Psoas muscle (tissue), 8 donors: ENCODE measurements around the gene ANKRD30A. TPM values are rescaled to one million over a fixed set of nuclear protein-coding genes. Genes with fewer than 3 reads are reported as not detected.

Experiments
- ATAC-seq, 4 donors: fragments of 200-7000 bp; cut with Tn5 transposase; one replicate each; pipeline ENCODE4 v1.9.1; 2020; ENCODE audit warnings: moderate library complexity in 3 of 4, mild to moderate bottlenecking in 2 of 4
- DNase-seq, 2 donors: peaks; one replicate each; pipeline ENCODE4 v3.0.0-alpha.2; 2020
- H3K27ac ChIP-seq: fragments of 200-600 bp; one replicate; pipeline ENCODE4 v1.8.0; 2022
- H3K27me3 ChIP-seq, 3 donors: fragments of 200-600 bp in 1 of 3; one replicate each; pipeline versions ENCODE4 v1.6.1 to v1.8.0; 2013 to 2022; ENCODE audit warnings: low read length in 2 of 3, mild to moderate bottlenecking in 2 of 3, moderate library complexity in 1 of 3; ENCODE audit not compliant: insufficient read depth in 3 of 3
- H3K36me3 ChIP-seq, 2 donors: fragments of 200-600 bp in 1 of 2; one replicate each; pipeline versions ENCODE4 v1.6.1 to v1.8.0; 2013 to 2022; ENCODE audit warnings: low read depth in 1 of 2, mild to moderate bottlenecking in 1 of 2, moderate library complexity in 1 of 2; ENCODE audit not compliant: insufficient read depth in 1 of 2
- H3K4me1 ChIP-seq: fragments of 200-600 bp; one replicate; pipeline ENCODE4 v1.8.0; 2022
- H3K4me3 ChIP-seq: fragments of 200-600 bp; one replicate; pipeline ENCODE4 v1.8.0; 2022; ENCODE audit warnings: mild to moderate bottlenecking
- H3K9me3 ChIP-seq: fragments of 200-600 bp; one replicate; pipeline ENCODE4 v1.8.0; 2022
- CTCF ChIP-seq: fragments of 200-600 bp; IDR thresholded peaks from one replicate; pipeline ENCODE4 v1.8.0; 2022; ENCODE audit warnings: antibody characterized with exemption
- WGBS, 3 donors: extraction: QIAGEN DNeasy Blood & Tissue Kit; methylation state at CpG; one replicate each; pipeline versions ENCODE4 v1.1.6 to v1.1.7; 2013; 5-methylcytosine and 5-hydroxymethylcytosine counted together
- intact Hi-C, 2 donors: fragments of 100-400 bp; cut with DNase I; formaldehyde crosslinking; loops; one replicate each; pipeline versions ENCODE4 v1.11.0 to v1.14.2; 2022
- polyA plus RNA-seq, 3 donors: library from polyadenylated mRNA; stranded (reverse); fragments of 200-250 nt; gene quantifications; one replicate each; pipeline ENCODE4 v1.2.3, GENCODE V29; 2013
- total RNA-seq, 4 donors: library from RNA; stranded (reverse); fragmentation: NEBNext Ultra II Directional in 2 of 4; extraction: Animal tissue kit (Norgen Biotek cat#: 25700) in 2 of 4; gene quantifications; one replicate each; pipeline versions ENCODE4 v1.2.1 to v1.2.4, GENCODE V29; 2021 to 2023
- donor health status: healthy with polysubstance abuse.
- donor health status: DM: no; HTN: no; CAD: no; lungs with moderate emphysema.
- donor health status: Bipolar disorder and iron deficiency.
- donor health status: healthy.
- donor health status: DM: yes; HTN: yes; CAD: no.
- donor health status: DM: no; HTN: no; CAD: no.
- donor health status: DM: no; HTN: no; CAD: no.
- donor health status: DM: yes; HTN: yes; CAD: no.

ANKRD30A gene
- total and polyA plus RNA-seq, 7 donors: not detected

GRCh38 chr10:37263304-37263703, 137.9 kb downstream of the ANKRD30A start:
- H3K9me3 ChIP-seq: no peaks in the 10 kb centered on the region
- H3K4me3 ChIP-seq: no peak overlapping the region
- no peak for DNase-seq
- no peak overlapping the region for H3K27ac ChIP-seq
- no peaks in the 10 kb centered on the region for H3K4me1 ChIP-seq
- no peaks in the 10 kb centered on the region for H3K36me3 ChIP-seq
- no peak for TF ChIP-seq CTCF
- no peaks in the 10 kb centered on the region for H3K27me3 ChIP-seq
- no peak for ATAC-seq
- intact Hi-C loops: no loop called here
- 67 to 70% (median 69%) methylated on average over 5 of the region's 5 CpGs for whole genome bisulfite sequencing, 3 donors

- no peaks in the 10 kb centered on the region for H3K36me3 ChIP-seq
- no peak for TF ChIP-seq CTCF
- H3K27ac ChIP-seq: no peak overlapping the region
- H3K27me3 ChIP-seq: no peaks in the 10 kb centered on the region
- WGBS, 3 donors: 57 to 74% (median 69%) methylated on average over 3 of the region's 3 CpGs
- H3K4me3 ChIP-seq: no peak overlapping the region
- H3K9me3 ChIP-seq: no peaks in the 10 kb centered on the region
- ATAC-seq: no peak
- no peaks in the 10 kb centered on the region for H3K4me1 ChIP-seq
- intact Hi-C loops: no loop called here
- DNase-seq: no peak
Measured at GRCh38 chr10:37268266-37268665, 142.9 kb downstream of the ANKRD30A start.

- Histone ChIP-seq H3K4me1 (no peaks in the 10 kb centered on the region), H3K36me3 (no peaks in the 10 kb centered on the region), H3K4me3 (no peak overlapping the region), H3K27me3 (no peaks in the 10 kb centered on the region), H3K27ac (no peak overlapping the region), H3K9me3 (no peaks in the 10 kb centered on the region)
- intact Hi-C loops: no loop called here
- 63 to 67% (median 64%) methylated on average over 5 of the region's 5 CpGs for WGBS, 3 donors
- DNase-seq (no peak), ATAC-seq (no peak)
- no peak for TF ChIP-seq CTCF
Measured at GRCh38 chr10:37269554-37270256, 144.3 kb downstream of the ANKRD30A start.

- Histone ChIP-seq H3K9me3 (no peaks in the 10 kb centered on the region), H3K4me1 (no peaks in the 10 kb centered on the region), H3K27ac (no peak overlapping the region), H3K36me3 (no peaks in the 10 kb centered on the region), H3K27me3 (no peaks in the 10 kb centered on the region), H3K4me3 (no peak overlapping the region)
- intact Hi-C loops: no loop called here
- no peak for TF ChIP-seq CTCF
- 92 to 93% (median 93%) methylated on average over 16 to 17 of the region's 17 CpGs for WGBS, 3 donors
- no peak for DNase-seq
- ATAC-seq: no peak
Measured at GRCh38 chr10:37275216-37275777, 149.9 kb downstream of the ANKRD30A start.
